HepG2 (cell line): ENCODE measurements around the gene CES3. TPM values are rescaled to one million over a fixed set of nuclear protein-coding genes. Genes with fewer than 3 reads are reported as not detected.

Experiments used
- ARID2 ChIP-seq: sonication (generic); formaldehyde crosslinking; IDR thresholded peaks from 2 replicates; pipeline ENCODE4 v1.8.1; 2022; ENCODE audit warnings: mild to moderate bottlenecking, missing genetic modification reagents, borderline replicate concordance
- ARID3A ChIP-seq: IDR thresholded peaks from 2 replicates; pipeline ENCODE4 v1.6.1; 2012; ENCODE audit warnings: low read depth, low read length, improper control_type of control experiment
- ATRX ChIP-seq: sonication (generic); formaldehyde crosslinking; IDR thresholded peaks from 2 replicates; pipeline ENCODE4 v1.4.0; 2020; ENCODE audit warnings: missing genetic modification reagents, borderline replicate concordance
- CSRNP2 ChIP-seq: sonication (generic); formaldehyde crosslinking; conservative IDR thresholded peaks from 2 replicates; pipeline ENCODE4 v1.8.0; 2022; ENCODE audit warnings: low read depth, missing genetic modification reagents
- ETV5 ChIP-seq: IDR thresholded peaks from 2 replicates; pipeline ENCODE4 v1.6.1; 2018; ENCODE audit warnings: missing biosample characterization, missing genetic modification reagents, inconsistent platforms, borderline replicate concordance
- JARID2 ChIP-seq: sonication (generic); formaldehyde crosslinking; IDR thresholded peaks from 2 replicates; pipeline ENCODE4 v1.8.1; 2023; ENCODE audit warnings: missing genetic modification reagents, inconsistent platforms; ENCODE audit not compliant: insufficient replicate concordance
- KDM3A ChIP-seq: IDR thresholded peaks from 2 replicates; pipeline ENCODE4 v1.6.1; 2018; ENCODE audit warnings: low read depth, missing compliant biosample characterization
- RCOR2 ChIP-seq: IDR thresholded peaks from 2 replicates; pipeline ENCODE4 v1.6.1; 2016; ENCODE audit warnings: missing biosample characterization, missing genetic modification reagents
- SCMH1 ChIP-seq: sonication (generic); formaldehyde crosslinking; IDR thresholded peaks from 2 replicates; pipeline ENCODE4 v1.9.0; 2021; ENCODE audit warnings: missing genetic modification reagents, mild to moderate bottlenecking, borderline replicate concordance
- SIN3A ChIP-seq: IDR thresholded peaks from 2 replicates; pipeline ENCODE4 v1.6.1; 2011; ENCODE audit warnings: low read depth, mild to moderate bottlenecking, control low read depth, low read length, borderline replicate concordance
- TAF1 ChIP-seq: sonication (generic); formaldehyde crosslinking; IDR thresholded peaks from 2 replicates; pipeline ENCODE4 v1.4.0; 2020; ENCODE audit warnings: missing genetic modification reagents
- TARDBP ChIP-seq: sonication (generic); formaldehyde crosslinking; IDR thresholded peaks from 2 replicates; pipeline ENCODE4 v1.8.0; 2022; ENCODE audit warnings: mild to moderate bottlenecking, missing genetic modification reagents
- TCF7 ChIP-seq: sonication (generic); IDR thresholded peaks from 2 replicates; pipeline ENCODE4 v1.6.1; 2016; ENCODE audit warnings: antibody characterized with exemption, low read depth
- TCF7L2 ChIP-seq: IDR thresholded peaks from 2 replicates; pipeline ENCODE4 v1.6.1; 2011; ENCODE audit warnings: mild to moderate bottlenecking, low read depth, low read length, moderate library complexity
- TFDP2 ChIP-seq: sonication (generic); formaldehyde crosslinking; IDR thresholded peaks from 2 replicates; pipeline ENCODE4 v1.4.0; 2020; ENCODE audit warnings: missing genetic modification reagents
- ZBTB26 ChIP-seq: IDR thresholded peaks from 2 replicates; pipeline ENCODE4 v1.6.1; 2016; ENCODE audit warnings: missing compliant biosample characterization, missing genetic modification reagents, borderline replicate concordance
- ZNF331 ChIP-seq: sonication (generic); formaldehyde crosslinking; IDR thresholded peaks from 2 replicates; pipeline ENCODE4 v1.4.0; 2020; ENCODE audit warnings: missing genetic modification reagents
- ZNF446 ChIP-seq: sonication (generic); formaldehyde crosslinking; IDR thresholded peaks from 2 replicates; pipeline ENCODE4 v1.5.0; 2020; ENCODE audit warnings: mild to moderate bottlenecking, missing genetic modification reagents
- ZNF512B ChIP-seq: sonication (generic); formaldehyde crosslinking; IDR thresholded peaks from 2 replicates; pipeline ENCODE4 v1.5.1; 2020; ENCODE audit warnings: missing genetic modification reagents, mild to moderate bottlenecking, borderline replicate concordance
- ZNF644 ChIP-seq: IDR thresholded peaks from 2 replicates; pipeline ENCODE4 v1.6.1; 2016; ENCODE audit warnings: low read depth
- ZNF75D ChIP-seq: sonication (generic); formaldehyde crosslinking; IDR thresholded peaks from 2 replicates; pipeline ENCODE4 v1.8.1; 2023; ENCODE audit warnings: missing genetic modification reagents, mild to moderate bottlenecking, borderline replicate concordance
- polyA plus RNA-seq, 8 experiments: library from polyadenylated mRNA; depleted of rRNA in 3 of 8; stranded (reverse) in 7 of 8; unstranded in 1 of 8; fragments of >200 nt; fragmentation: Illumina TruSeq in 4 of 8; extraction: Trizol in 4 of 8; gene quantifications; 2 replicates each; pipeline versions ENCODE4 v1.2.1 to v1.2.3, GENCODE V29; 2011 to 2016; ENCODE audit warnings: low read depth in 4 of 8, missing spikeins in 1 of 8, mixed read lengths in 1 of 8; ENCODE audit not compliant: insufficient read depth in 1 of 8
- total RNA-seq, 5 experiments: library from RNA; depleted of rRNA; stranded (reverse); fragments of >200 nt; fragmentation: Illumina TruSeq; extraction: Trizol; gene quantifications; 2 replicates each; pipeline ENCODE4 v1.2.3, GENCODE V29; 2016; ENCODE audit warnings: low read depth in 1 of 5

Gene CES3
- total and polyA plus RNA-seq, 2 of the 13 experiments (the other 11 are each of a cell fraction or from before 2014, with no cell fraction given) = 6.6 to 17.4 TPM

- TF ChIP-seq TFDP2 = no peak
- TF ChIP-seq ARID3A = no peak
- TF ChIP-seq ZNF446 = no peak
- TF ChIP-seq CSRNP2 (CRISPR knock-in tag) = no peak
- no peak for TF ChIP-seq RCOR2 (CRISPR knock-in tag)
- no peak for TF ChIP-seq ZNF331 (CRISPR knock-in tag)
- TF ChIP-seq KDM3A (CRISPR knock-in tag) = peak; percentile 23; the same call in 1 of the 2 replicates
- no peak for TF ChIP-seq ARID2 (CRISPR knock-in tag)
- TF ChIP-seq JARID2 = no peak
- TF ChIP-seq ETV5 (CRISPR knock-in tag) = no peak
- peak; percentile 36; the same call in 1 of the 2 replicates for TF ChIP-seq TAF1
- no peak for TF ChIP-seq SIN3A
- TF ChIP-seq TCF7 = no peak
- TF ChIP-seq ZNF512B = no peak
- no peak for TF ChIP-seq SCMH1 (CRISPR knock-in tag)
- no peak for TF ChIP-seq ATRX (CRISPR knock-in tag)
- no peak for TF ChIP-seq TCF7L2
- TF ChIP-seq TARDBP (CRISPR knock-in tag) = no peak
- TF ChIP-seq ZNF75D (CRISPR knock-in tag) = no peak
- no peak for TF ChIP-seq ZBTB26 (CRISPR knock-in tag)
- TF ChIP-seq ZNF644 (CRISPR knock-in tag) = no peak
These were observed 42.1 kb upstream of the CES3 start, which contains the start of gene CDH16 (continued) for GRCh38 chr16:66918803-66919568.
